GM19372 (cell line): ENCODE measurements around the gene FCRLB.
"Not testable (repeated sequence)": the region's sequence is repeated elsewhere in the genome, so short reads cannot be mapped to it uniquely, and the experiment has no call there.

Experiments
- ATAC-seq: cut with Tn5 transposase; IDR thresholded peaks from one replicate; pipeline ENCODE4 v1.9.1; 2021; ENCODE audit warnings: mild to moderate bottlenecking, low read depth, moderate library complexity; ENCODE audit not compliant: unreplicated experiment

Gene FCRLB, protein sequence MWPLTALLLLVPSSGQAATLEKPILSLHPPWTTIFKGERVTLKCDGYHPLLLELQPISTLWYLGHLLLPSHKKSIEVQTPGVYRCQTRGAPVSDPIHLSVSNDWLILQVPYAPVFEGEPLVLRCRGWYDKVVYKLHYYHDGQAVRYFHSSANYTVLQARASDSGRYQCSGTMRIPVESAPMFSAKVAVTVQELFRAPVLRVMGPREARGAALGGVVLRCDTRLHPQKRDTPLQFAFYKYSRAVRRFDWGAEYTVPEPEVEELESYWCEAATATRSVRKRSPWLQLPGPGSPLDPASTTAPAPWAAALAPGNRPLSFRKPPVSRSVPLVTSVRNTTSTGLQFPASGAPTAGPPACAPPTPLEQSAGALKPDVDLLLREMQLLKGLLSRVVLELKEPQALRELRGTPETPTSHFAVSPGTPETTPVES

DNA sequence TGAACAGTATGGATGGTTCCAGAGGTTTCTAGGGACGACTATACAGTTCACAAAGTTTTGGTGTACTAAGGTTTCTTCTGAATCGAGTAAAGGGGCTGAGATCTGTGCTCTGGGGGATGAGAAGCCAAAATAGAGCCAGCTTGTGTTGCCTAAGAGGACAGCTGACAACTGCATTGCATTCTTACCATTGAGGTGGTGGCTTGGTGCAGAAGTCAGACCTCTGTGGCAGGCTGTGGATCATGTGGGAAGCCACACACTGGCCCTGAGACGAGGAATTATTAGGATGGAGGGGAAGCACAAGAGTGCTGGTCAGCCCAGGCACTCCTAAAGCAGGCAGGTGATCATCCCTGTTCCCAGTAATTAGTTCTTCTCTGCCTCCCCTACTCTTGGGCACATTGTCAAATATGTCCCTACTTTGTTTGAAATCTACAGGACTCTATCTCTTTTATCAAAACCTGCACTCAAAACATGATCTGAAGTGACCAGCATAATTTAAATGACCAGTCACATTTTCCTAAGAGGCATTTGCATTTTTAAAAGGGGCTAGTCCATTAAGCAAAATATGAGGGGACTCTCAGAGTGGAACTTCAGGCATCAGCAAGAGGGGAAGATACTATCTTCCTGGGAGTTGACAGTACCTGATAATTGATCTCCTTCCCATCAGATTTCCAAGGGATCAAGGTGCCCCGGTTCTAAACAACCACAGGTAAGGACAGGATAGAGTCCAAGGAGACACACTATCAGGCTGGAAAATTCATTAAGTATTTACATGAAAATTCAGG, at the start of gene FCRLB:
TSS of gene FCRLB (plus strand) at position 589 of the 782 bp plus-strand sequence. CDS start 1,129 bp downstream, outside the sequence.
- no peak for ATAC-seq

DNA sequence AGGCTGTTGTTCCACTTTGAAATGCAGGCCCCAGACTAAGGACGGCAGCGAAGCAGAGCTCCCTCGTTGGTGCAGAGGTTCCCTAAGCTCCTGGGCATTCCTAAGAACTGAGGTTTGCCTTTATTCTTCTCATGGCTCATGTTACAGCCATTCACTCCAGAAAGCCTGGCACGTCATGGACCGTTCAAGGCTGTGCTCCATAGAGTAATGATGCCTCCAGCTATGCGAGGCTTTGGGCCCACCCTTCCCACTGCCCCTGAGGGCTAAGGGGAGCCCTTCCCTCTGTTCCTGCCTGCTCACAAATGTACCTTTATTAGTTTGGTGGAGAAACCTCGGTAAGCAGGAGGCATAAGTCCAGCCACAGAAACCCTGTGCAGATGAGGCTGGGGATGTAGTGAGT, 47.9 kb upstream of the FCRLB start:
- ATAC-seq = not testable (repeated sequence)

DNA sequence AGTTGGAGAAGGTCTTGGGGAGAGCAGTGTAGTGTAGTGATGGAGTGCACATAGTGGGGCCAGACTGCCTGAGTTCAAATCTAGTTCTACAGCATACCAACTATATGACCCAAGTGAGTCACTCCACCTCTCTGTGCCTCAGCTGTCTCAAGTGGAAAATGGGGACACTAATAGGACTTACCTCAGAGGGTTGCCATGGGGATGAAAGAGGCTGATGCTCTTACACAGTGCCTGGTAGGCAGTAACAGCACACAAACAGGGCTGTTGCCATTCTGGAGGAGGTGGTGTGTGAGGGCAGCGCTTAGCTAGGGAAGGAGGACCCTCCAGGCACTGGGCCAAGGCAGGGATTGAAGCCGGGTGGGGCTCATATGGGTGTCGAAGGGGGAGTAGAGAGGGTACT, 46.9 kb upstream of the FCRLB start:
- ATAC-seq = not testable (repeated sequence)

DNA sequence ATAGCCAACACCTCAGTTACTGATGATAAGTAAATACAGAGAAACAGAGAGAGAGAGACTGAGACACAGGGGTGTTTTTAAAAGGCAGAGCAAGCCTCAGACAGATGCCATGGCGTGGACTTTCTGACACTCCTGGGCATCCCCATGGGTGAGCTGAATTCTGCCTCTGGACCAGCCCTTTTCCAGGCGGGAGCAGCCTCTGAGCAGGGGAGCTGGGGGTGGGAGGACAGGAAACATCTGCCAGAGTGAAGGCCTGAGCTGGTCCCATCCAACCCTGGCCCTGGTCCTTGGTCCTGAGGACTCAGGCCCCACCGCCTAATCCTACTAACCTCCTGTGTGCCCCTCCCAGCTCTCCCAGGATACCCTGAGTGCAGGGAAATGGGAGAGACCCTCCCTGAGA, 46.4 kb upstream of the FCRLB start:
- not testable (repeated sequence) for ATAC-seq

DNA sequence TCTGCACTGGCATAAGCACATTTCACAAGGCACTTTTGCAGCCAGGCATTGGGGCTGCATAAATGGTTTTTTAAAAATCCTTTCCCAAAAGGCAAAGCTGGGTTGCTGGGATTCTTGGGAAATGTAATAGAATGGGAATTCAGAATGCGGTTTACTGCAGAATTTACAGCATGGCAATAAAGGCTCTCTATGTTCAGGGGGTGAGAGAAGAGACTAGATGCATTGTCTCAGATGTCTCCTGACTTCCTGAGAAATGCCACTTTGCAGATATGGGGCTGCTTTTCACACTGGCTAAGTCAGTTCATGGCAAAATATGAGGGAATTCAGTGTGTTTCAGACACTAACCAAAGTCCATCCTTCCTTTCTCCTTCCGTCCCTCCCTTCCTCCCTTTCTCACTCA, 44.9 kb upstream of the FCRLB start:
- ATAC-seq = no peak

DNA sequence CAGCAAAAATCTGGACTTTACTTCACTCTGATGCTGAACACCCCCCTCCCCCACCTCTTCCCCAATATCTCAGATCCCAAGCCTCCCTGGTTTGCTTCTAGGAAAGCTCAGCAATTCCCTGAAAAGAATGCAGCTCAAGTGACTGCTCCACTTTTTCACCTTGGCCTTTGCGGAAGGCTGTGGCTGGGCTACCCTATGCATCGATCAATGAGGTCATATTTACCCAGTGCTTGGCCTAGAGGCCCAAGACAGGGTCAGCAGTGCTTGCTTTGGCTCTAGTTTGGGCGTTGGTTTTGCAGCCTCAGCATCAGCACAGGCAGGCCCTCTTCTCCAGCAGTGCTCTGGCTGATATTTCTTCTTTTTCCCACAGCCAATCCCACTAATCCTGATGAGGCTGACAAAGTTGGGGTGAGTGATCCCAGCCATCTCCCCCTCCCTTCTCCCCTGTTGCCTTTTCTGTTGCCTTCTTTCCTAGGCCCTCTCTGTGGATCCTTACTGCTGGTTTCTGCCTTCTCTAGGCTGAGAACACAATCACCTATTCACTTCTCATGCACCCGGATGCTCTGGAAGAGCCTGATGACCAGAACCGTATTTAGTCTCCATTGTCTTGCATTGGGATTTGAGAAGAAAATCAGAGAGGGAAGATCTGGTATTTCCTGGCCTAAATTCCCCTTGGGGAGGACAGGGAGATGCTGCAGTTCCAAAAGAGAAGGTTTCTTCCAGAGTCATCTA, 44.2 kb upstream of the FCRLB start:
- ATAC-seq = no peak

DNA sequence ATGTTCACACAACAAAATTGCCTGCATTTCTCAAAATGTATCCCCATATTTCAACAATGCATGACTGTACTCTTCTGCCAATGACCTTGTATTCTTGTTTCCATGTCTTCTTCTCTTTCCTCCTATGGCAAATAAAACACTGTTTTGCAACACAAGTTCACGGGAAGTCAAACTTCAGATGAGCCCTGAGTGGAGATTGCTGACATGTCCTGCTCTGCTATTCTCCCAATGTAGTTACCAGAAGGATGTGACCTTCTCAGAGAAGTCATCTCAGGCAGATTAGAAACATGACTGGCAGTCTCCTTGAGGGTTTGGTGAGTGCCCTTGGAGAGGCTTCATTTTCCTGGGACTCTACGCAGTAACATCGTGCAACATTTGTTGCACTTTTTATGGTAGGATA, 42.8 kb upstream of the FCRLB start:
- no peak for ATAC-seq

DNA sequence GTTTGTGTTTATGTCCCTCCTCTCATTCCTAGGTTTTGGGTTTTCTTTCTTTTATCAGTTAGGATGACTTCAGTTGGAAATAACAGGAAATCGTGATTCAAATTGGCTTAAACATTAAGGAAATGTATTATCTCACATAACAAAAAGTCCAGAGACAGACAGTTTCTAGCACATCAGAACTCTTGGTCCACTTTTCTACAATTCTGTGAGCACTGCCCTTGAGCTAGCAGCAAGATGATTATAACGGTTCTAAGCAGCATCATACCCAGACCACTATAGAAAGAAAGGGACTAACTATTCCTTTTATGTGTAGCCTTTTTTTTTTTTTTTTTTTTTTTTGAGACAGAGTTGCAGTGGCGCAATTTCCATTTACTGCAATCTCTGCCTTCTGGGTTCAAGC, 39.5 kb upstream of the FCRLB start:
- no peak for ATAC-seq

DNA sequence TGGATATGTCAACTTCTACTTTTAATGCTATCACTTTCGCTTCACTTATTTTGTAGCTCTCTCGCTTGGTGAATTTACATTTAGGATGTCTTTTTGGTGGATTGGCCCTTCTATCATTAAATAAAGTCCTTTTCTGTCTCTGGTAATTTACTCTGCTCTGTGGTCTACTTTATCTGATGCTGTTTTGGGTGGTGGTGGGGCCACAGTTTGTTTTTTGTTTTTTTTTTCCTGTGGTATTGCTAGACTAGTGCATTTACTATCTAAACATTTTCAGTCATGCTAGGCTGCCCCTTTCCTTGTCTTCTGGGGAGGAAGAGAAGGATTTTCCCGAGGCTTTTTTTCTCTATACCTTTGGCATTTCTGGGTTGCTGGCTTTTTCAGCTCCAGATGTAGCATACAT, 32.4 kb upstream of the FCRLB start:
- ATAC-seq = no peak

DNA sequence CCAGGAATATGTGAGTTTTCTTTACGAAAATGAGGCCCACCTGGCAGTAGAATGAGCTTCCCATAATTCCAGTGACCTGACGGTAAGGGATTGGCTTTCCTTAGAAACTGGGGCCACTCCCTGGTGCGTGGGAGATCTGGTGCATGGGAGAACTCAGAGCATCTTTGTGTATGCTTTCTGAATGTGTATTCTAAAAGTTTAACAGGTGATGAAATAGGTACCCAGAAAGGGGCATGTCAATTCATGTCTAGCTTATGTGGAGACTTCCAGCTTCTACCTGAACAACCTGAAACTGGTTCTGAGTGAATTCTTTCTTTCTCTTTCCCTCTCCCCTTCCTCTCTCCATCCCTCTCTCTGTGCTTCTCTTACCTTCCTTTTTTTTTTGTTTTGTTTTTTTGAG, 29.5 kb upstream of the FCRLB start:
- no peak for ATAC-seq

DNA sequence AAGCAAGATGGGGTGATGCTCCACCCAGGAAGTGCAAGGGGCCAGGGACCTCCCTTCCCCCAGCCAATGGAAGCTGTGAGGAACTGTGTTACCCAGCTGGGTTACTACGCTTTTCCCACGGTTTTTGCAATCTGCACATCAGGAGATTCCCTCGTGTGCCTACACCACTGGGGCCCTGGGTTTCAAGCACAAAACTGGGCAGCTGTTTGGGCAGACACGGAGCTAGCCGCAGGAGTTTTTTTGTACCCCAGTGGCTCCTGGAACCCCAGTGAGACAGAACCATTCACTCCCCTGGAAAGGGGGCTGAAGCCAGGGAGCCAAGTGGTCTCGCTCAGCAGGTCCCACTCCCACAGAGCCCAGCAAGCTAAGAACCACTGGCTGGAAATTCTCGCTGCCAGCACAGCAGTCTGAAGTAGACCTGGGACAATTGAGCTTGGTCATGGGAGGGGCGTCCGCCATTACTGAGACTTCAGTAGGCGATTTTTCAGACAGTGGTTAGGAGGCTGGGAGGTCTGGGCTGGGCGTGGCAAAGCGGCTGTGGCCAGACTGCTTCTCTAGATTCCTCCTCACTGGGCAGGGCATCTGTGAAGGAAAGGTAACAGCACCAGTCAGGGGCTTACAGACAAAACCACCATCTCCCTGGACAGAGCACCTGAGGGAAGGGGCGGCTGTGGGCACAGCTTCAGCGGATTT, 28.2 kb upstream of the FCRLB start:
- ATAC-seq = not testable (repeated sequence)

DNA sequence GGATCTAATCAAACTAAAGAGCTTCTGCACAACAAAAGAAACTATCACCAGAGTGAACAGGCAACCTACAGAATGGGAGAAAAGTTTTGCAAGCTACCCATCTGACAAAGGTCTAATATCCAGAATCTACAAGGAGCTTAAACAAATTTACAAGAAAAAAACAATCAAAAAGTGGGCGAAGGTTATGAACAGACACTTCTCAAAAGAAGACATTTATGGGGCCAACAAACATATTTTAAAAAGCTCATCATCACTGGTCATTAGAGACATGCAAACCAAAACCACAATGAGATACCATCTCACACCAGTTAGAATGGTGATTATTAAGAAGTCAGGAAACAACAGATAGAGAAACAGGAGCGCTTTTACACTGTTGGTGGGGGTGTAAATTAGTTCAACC, 23.0 kb upstream of the FCRLB start:
- ATAC-seq = not testable (repeated sequence)

DNA sequence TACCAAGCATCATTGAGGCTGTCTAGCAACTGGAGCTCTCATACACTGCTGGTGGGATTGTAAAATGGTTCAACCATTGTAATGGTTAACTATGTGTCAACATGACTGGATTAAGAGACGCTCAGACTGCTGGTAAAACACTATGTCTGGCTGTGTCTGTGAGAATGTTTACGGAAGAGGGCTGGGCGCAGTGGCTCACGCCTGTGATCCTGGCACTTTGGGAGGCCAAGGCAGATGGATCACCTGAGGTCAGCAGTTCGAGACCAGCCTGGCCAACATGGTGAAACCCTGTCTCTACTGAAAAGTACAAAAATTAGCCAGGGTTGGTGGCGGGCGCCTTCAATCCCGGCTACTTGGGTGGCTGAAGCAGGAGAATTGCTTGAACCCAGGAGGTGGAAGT, 19.1 kb upstream of the FCRLB start:
- ATAC-seq = no peak

DNA sequence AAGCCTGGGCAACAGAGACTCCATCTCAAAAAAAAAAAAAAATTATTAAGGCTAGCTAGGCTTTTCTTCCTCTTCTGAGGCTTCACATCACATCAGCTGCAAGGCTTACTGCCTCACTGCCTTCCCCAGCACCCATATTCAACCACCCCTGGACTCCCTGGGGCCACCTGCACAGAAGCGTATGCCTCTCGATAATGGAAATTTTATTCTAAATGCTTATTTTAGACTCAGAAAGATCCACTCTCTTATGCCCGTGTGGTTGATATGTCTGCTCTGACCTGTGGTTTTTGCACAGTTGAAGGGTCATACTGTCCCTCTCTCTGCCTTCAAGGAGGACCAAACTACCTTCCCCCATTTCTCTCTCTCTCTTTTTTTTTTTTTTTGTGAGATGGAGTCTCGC, 15.8 kb upstream of the FCRLB start:
- no peak for ATAC-seq

DNA sequence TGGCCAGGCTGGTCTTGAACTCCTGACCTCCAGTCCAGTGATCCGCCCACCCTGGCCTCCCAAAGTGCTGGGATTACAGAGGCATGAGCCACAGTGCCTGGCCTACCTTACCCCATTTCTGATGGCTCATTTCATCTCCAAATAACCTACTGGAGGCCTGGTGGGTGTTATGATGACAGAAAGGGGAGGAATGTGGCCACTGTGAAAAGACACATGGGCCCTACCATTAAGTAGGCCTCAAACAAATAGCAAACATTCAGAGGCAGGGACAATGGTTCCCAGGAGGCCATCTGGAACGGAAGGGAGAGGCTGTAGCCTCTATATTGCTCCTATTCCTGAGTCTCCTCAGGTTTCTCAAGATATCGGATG, 15.2 kb upstream of the FCRLB start:
- no peak for ATAC-seq

DNA sequence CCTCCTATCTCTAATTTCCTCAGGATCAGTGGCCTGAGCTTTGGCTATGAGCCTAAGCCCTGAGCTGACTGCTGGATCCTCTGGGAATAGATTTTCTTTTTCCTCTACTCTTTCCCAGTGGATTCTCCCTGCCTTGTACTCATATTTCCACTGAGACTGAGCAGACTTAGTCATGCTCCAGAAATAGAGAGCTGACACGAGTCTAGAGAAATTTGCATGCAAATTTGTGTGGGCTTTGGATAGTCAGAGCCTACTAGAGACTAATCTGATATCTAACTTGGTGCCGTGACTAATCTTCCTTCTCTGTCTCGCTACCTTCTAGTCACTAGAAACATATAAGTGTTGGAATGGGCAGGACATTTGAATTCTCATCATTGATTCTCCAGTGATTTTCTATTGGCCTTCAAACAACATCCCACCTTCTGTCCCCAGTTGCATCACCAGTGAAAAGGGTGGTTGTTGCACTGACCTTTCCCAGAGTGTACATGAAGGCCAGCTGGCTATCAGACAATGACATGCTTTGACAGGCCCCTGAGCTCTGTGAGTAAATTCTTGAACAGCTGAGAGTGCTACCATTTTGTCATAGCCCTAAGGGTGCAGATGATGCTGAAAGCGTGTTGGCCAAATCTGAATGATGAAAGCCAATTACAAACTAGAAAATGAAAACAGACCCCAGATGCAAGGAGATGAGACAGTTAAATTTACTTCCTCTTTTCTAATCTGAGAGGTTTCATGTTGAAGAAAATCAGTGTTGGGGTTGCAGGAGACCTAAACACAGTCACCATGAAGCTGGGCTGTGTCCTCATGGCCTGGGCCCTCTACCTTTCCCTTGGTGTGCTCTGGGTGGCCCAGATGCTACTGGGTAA, 14.6 kb upstream of the FCRLB start, which contains the start of gene FCRLA:
TSS of gene FCRLA (plus strand) at position 748 of the 866 bp plus-strand sequence. CDS start at position 784, 36 bp downstream.
- ATAC-seq = peak; percentile 67

DNA sequence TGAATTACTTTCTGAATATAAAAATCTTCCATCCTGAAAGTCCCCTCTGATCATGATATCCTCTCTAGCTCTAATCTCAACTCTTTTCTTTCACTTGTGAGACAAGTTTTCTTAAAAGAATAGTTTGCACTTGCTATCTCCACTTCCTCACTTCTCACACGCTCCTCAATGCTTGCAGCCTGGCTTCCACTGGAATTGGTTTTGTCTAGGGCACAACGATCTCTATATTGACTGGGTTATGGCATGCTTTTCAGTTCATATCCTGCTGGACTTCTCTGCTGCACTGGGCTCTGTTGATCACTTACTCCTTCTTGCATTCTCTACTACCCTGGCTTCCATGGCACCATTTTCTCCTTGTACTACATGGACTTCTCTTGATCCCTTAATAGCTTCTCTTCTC, 13.8 kb upstream of the FCRLB start:
- no peak for ATAC-seq

DNA sequence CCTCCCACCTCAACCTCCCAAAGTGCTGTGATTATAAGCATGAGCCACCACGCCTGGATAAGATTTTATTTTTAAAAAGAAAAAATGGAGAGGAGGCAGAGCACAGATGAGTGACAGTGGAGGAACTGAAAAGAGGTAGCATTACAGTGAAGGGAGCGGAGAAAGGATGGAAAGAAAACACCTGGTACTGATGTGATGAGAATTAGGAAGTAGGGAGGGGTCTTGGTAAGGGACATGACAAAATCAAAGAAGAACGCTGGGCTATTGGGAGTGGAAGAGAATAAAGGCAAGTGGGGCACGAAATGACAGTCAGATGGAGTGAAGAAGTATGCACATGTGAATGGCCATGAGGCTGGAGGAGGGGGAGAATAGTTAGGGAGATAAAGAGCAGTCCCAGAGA, 12.0 kb upstream of the FCRLB start:
- no peak for ATAC-seq

DNA sequence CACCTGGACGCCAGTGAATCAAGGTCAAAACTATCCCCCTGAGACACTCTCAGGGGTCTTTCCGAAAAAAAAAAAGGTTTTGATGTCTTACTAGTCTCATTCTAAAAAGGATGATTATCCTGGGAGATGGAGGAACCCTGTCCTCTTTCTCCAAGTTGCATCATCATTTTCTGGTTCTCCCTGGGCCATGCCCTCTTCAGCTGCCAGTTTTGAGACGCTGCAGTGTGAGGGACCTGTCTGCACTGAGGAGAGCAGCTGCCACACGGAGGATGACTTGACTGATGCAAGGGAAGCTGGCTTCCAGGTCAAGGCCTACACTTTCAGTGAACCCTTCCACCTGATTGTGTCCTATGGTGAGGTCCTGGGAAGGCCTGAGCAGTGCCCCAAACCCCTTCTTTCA, 10.8 kb upstream of the FCRLB start:
- ATAC-seq = no peak
